ENCODE results near the gene OR2F1. TPM values are rescaled to one million over a fixed set of nuclear protein-coding genes. Genes with fewer than 3 reads are reported as not detected.

Gene OR2F1
- total RNA-seq, 1 experiment from 2014 or later, result not detected

GRCh38 chr7:143906151-143906550 lies 48.5 kb upstream of the OR2F1 start:
- TF ChIP-seq EGR1 (IDR thresholded peaks at IDR 0.05; ENCODE audit: low read depth), result no peak
- no peak for TF ChIP-seq JUND (IDR thresholded peaks at IDR 0.05)
- TF ChIP-seq RAD21 (IDR thresholded peaks at IDR 0.05; ENCODE audit: low read depth), result no peak
- TF ChIP-seq CBX3 (IDR thresholded peaks at IDR 0.05; ENCODE audit: low read depth), result no peak
- TF ChIP-seq POLR2A (IDR thresholded peaks at IDR 0.05; ENCODE audit: borderline replicate concordance, extremely low read depth, insufficient read depth, insufficient read length), result no peak
- TF ChIP-seq ZBTB33 (IDR thresholded peaks at IDR 0.05; ENCODE audit: extremely low read depth, insufficient replicate concordance, low read length), result no peak
- TF ChIP-seq TCF7L2 (IDR thresholded peaks at IDR 0.05; ENCODE audit: borderline replicate concordance, extremely low read depth, insufficient read depth, insufficient read length), result no peak
- no peak for TF ChIP-seq EZH2phosphoT487 (IDR thresholded peaks at IDR 0.05; ENCODE audit: borderline replicate concordance)
- no peak for TF ChIP-seq SIN3A (IDR thresholded peaks at IDR 0.05; ENCODE audit: low read depth)
- no peak for TF ChIP-seq SP1 (IDR thresholded peaks at IDR 0.05; ENCODE audit: low read depth)
- no peak for TF ChIP-seq FOSL1 (IDR thresholded peaks at IDR 0.05; ENCODE audit: low read depth)
- POLR2A ChIA-PET, result no interaction called here

More at GRCh38 chr7:143906151-143906550, 48.5 kb upstream of the OR2F1 start:
- ChIA-PET CTCF (no interaction called here), RAD21 (ENCODE audit: low non-redundant PET in 1 of 2, low total read pairs in 2 of 2, uncharacterized antibody in 2 of 2, unreplicated experiment in 2 of 2) (no interaction called here)
- Histone ChIP-seq H3K9me2 (ENCODE audit: insufficient read depth) (no peaks in the 10 kb centered on the region), H3K9me3 (ENCODE audit: control insufficient read depth in 1 of 2, insufficient read depth in 1 of 2, low read depth in 1 of 2, low read length in 2 of 2) (no peaks in the 10 kb centered on the region), H2AFZ (ENCODE audit: low read depth, low read length, poor library complexity, severe bottlenecking) (no peak overlapping the region), H3K36me3 (ENCODE audit: control insufficient read depth in 1 of 2, insufficient read depth in 2 of 2, low read length in 2 of 2) (no peaks in the 10 kb centered on the region), H3K79me2 (ENCODE audit: insufficient read depth, low read length) (peaks cover 4% of the 10 kb centered on the region), H3K4me1 (ENCODE audit: control insufficient read depth in 1 of 2, insufficient read depth in 2 of 2, low read length in 2 of 2) (peaks cover 2 to 8% of the 10 kb centered on the region in 2 experiments; a peak in 2 of 4 replicates), H3K4me3 (replicated peaks in 1 of 2; ENCODE audit: low read depth in 1 of 2, low read length in 2 of 2) (no peak overlapping the region), H4K20me1 (ENCODE audit: insufficient read depth) (no peaks in the 10 kb centered on the region), H3K27me3 (ENCODE audit: insufficient read depth, low read length) (no peaks in the 10 kb centered on the region), H3K4me2 (ENCODE audit: low read length) (no peak overlapping the region), H3K9ac (ENCODE audit: low read length) (no peak overlapping the region), H3K27ac (ENCODE audit: low read depth, low read length) (no peak overlapping the region)
- BruUV-seq (replicated peaks), result no TSS peak
- intact Hi-C loops (cut with micrococcal nuclease), result loop anchor here (10.0 kb wide), 1 partner anchor 119 kb away; no protein-coding TSS in a partner anchor
- DNase-seq (ENCODE audit: low read depth, low spot score), result no peak
- no peak for ATAC-seq
